HL-60 (cell line): ENCODE results near the gene CMBL.
"Not testable (repeated sequence)": the region's sequence is repeated elsewhere in the genome, so short reads cannot be mapped to it uniquely, and the experiment has no call there.

Source experiments
- DNase-seq, 2 experiments: peaks; one replicate each; pipeline ENCODE4 v3.0.0-alpha.2; 2010 to 2020; ENCODE audit warnings: low read depth in 1 of 2, low spot score in 1 of 2
- H3K27ac ChIP-seq: fragments of 250-450 bp; sonication (Bioruptor Pico); replicated peaks from 2 replicates; pipeline ENCODE4 v1.5.1; 2020; ENCODE audit warnings: mild to moderate bottlenecking, moderate library complexity
- H3K27me3 ChIP-seq: fragments of 250-450 bp; sonication (Bioruptor Pico); 2 replicates; pipeline ENCODE4 v1.5.1; 2021; ENCODE audit warnings: mild to moderate bottlenecking, moderate library complexity; ENCODE audit not compliant: insufficient read depth, poor library complexity, severe bottlenecking
- H3K4me3 ChIP-seq: replicated peaks from 2 replicates; pipeline ENCODE4 v1.5.1; 2011; ENCODE audit warnings: mild to moderate bottlenecking, control low read depth, low read length; ENCODE audit not compliant: insufficient read depth
- CTCF ChIP-seq: IDR thresholded peaks from one replicate; pipeline ENCODE4 v1.5.1; 2011; ENCODE audit warnings: low read length, control low read depth, inconsistent platforms; ENCODE audit not compliant: insufficient read depth
- GABPA ChIP-seq: IDR thresholded peaks from 2 replicates; pipeline ENCODE4 v1.6.1; 2012; ENCODE audit warnings: low read depth
- POLR2AphosphoS5 ChIP-seq: IDR thresholded peaks from 2 replicates; pipeline ENCODE4 v1.6.1; 2012; ENCODE audit warnings: low read depth
- REST ChIP-seq: IDR thresholded peaks from 2 replicates; pipeline ENCODE4 v1.6.1; 2012; ENCODE audit warnings: low read depth; ENCODE audit not compliant: insufficient replicate concordance
- SPI1 ChIP-seq: IDR thresholded peaks from 2 replicates; pipeline ENCODE4 v1.6.1; 2012; ENCODE audit warnings: low read depth, mild to moderate bottlenecking, borderline replicate concordance

CMBL gene

GRCh38 chr5:10249948-10250805 lies 57.5 kb downstream of the CMBL start, which contains the start of gene CCT5:
TSS of gene CCT5 (plus strand) at chr5:10250280. CDS start at chr5:10250341, 61 bp downstream.
- no peak for TF ChIP-seq CTCF
- peak; percentile 46; the same call in 1 of the 2 replicates for TF ChIP-seq GABPA
- TF ChIP-seq REST, result peak; percentile 53
- peak; percentile 93 for TF ChIP-seq POLR2AphosphoS5
- TF ChIP-seq SPI1, result peak; percentile 99
- DNase-seq, result peak; percentile 96
- H3K4me3 ChIP-seq, result peak within 1 kb of the TSS; percentile 87
- H3K27ac ChIP-seq, result peak within 1 kb of the TSS; percentile 100
- H3K27me3 ChIP-seq, result no peaks in the 10 kb centered on the region

GRCh38 chr5:10248378-10249260 lies 59.1 kb downstream of the CMBL start:
- TF ChIP-seq REST (no peak), POLR2AphosphoS5 (no peak), GABPA (no peak), CTCF (no peak), SPI1 (no peak)
- Histone ChIP-seq H3K27ac (peak overlapping the region; percentile 100), H3K27me3 (no peaks in the 10 kb centered on the region), H3K4me3 (peak overlapping the region; percentile 87)
- DNase-seq, result no peak

GRCh38 chr5:10247217-10247616 lies 60.5 kb downstream of the CMBL start:
- not testable (repeated sequence) for H3K27me3 ChIP-seq, H3K27ac ChIP-seq, DNase-seq, H3K4me3 ChIP-seq

GRCh38 chr5:10246761-10247160 lies 60.9 kb downstream of the CMBL start:
- H3K4me3 ChIP-seq, result no peak overlapping the region
- H3K27ac ChIP-seq, result no peak overlapping the region
- H3K27me3 ChIP-seq, result no peaks in the 10 kb centered on the region
- DNase-seq, result no peak
- no peak for TF ChIP-seq POLR2AphosphoS5
- no peak for TF ChIP-seq CTCF
- TF ChIP-seq REST, result no peak
- TF ChIP-seq SPI1, result no peak
- TF ChIP-seq GABPA, result no peak
